GM08714 (cell line): ENCODE data around the gene ELL2.
"Not testable (repeated sequence)": the region's sequence is repeated elsewhere in the genome, so short reads cannot be mapped to it uniquely, and the experiment has no call there.

Source experiments
- H3K4me3 ChIP-seq: fragments of 200-500 bp; sonication (Bioruptor generic); 2 replicates; pipeline ENCODE4 v1.5.1; 2014; ENCODE audit warnings: mild to moderate bottlenecking, low read length, inconsistent platforms
- ZNF274 ChIP-seq: IDR thresholded peaks from 2 replicates; pipeline ENCODE4 v1.6.1; 2012; ENCODE audit warnings: mild to moderate bottlenecking, low read depth, low read length

Gene ELL2

GRCh38 chr5:95935553-95936100 is 26.0 kb downstream of the ELL2 start:
- H3K4me3 ChIP-seq, result no peak overlapping the region
- TF ChIP-seq ZNF274, result no peak

GRCh38 chr5:95934207-95934804 is 27.3 kb downstream of the ELL2 start:
- TF ChIP-seq ZNF274, result no peak

DNA sequence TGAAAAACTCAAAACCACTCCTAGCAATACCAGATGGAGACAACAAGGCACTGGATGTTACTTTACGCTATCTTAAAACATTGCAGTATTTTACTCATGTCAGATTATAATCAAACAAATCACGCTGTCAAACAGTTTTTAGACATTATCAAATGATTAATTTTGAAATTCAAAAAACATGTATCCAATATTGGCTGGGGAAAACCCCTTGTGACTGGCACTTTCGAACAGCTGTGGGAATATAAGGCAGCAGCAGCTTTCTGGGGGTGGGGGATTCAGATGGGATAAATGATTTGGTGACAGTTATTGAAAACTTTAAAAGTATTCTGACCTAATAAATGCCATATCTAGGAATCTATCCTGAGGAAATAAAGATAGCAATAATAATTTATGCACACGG is 28.7 kb downstream of the ELL2 start:
- TF ChIP-seq ZNF274, result no peak
- no peak overlapping the region for H3K4me3 ChIP-seq

More at GRCh38 chr5:95934207-95934804, 27.3 kb downstream of the ELL2 start:
- H3K4me3 ChIP-seq, result no peak overlapping the region

DNA sequence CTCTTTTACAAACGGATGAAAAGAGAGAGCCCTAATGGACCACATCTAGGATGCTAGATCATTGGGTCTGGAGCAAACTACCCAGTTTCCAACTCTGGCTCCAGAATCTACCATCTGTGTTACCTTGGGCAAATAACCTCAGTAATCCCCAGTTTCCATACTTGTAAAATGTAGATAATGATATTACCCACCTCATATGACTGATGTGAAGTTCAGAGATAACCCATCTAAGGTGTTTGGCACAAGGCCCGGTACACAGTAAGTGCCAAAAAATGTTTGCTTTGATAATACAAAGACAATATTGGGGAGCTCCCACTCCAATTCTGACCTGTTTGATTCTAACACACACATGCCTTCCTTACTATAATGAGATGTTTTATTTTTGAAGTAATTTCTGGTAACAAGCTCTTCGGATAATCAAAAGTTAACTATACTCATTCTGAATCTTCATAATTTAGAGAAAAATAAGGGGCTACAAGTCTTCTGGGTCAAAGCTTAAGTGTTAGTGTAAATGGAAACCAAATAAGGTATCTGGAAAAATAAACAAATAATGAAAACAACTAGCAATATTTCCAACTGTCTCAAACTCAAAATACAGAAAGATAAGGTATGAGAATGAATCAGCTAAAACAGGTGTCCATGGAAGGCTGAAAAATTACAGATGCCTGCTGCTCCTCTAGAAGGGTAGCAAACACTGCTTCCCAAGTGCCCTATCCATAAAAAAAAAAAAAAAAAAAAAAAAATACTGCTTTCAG is 30.4 kb downstream of the ELL2 start:
- no peak overlapping the region for H3K4me3 ChIP-seq
- TF ChIP-seq ZNF274, result no peak

- no peak for TF ChIP-seq ZNF274
- no peak overlapping the region; the same call in 1 of the 2 replicates for H3K4me3 ChIP-seq
Measured at GRCh38 chr5:95930141-95930930, 31.3 kb downstream of the ELL2 start.

GRCh38 chr5:95928724-95929253 is 32.9 kb downstream of the ELL2 start:
- H3K4me3 ChIP-seq, result no peak overlapping the region; the same call in 1 of the 2 replicates
- no peak for TF ChIP-seq ZNF274

GRCh38 chr5:95927927-95928723 is 33.5 kb downstream of the ELL2 start:
- H3K4me3 ChIP-seq, result no peak overlapping the region
- TF ChIP-seq ZNF274, result no peak

GRCh38 chr5:95927300-95927699 is 34.4 kb downstream of the ELL2 start:
- H3K4me3 ChIP-seq, result not testable (repeated sequence)

DNA sequence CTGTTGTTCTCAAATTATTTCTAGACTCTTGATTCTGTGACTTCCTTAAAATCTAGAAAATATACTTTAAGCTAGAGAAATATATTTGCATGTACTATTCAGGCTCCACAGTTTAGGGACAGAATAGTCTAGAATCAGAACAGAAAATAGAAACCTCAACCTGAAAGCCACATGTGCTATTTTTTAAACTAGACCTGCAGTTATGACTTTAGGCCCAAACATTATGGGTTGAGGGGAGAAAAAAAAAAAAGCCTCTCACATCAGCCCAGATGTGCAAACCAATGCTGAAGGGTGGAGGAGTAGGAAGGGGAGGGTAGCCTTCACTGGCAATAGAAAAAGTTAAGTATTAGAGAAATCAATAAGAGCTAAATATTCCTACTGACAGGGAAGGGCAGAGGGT is 35.7 kb downstream of the ELL2 start:
- no peak for TF ChIP-seq ZNF274
- H3K4me3 ChIP-seq, result no peak overlapping the region

DNA sequence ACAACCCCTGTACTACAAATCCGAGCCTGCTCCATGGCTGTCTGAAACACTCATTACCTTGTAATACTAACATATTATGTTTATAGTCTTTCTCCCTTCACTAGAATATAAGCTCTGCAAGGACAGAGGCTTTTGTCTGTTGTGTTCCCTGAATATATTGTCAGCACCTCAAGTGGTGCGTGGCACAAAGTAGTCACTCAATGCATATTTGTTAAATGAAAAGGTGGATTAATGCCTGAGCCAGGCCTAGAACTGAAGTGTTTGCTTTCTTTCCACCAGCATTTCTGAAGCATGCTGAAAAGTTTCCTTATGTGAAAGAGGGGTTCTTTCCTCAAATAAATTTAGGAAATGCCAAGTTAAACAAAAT is 36.3 kb downstream of the ELL2 start:
- peak overlapping the region; percentile 6; the same call in 1 of the 2 replicates for H3K4me3 ChIP-seq
- TF ChIP-seq ZNF274, result no peak

- H3K4me3 ChIP-seq, result no peak overlapping the region; the same call in 1 of the 2 replicates
- TF ChIP-seq ZNF274, result no peak
Measured at GRCh38 chr5:95924720-95925377, 36.8 kb downstream of the ELL2 start.

DNA sequence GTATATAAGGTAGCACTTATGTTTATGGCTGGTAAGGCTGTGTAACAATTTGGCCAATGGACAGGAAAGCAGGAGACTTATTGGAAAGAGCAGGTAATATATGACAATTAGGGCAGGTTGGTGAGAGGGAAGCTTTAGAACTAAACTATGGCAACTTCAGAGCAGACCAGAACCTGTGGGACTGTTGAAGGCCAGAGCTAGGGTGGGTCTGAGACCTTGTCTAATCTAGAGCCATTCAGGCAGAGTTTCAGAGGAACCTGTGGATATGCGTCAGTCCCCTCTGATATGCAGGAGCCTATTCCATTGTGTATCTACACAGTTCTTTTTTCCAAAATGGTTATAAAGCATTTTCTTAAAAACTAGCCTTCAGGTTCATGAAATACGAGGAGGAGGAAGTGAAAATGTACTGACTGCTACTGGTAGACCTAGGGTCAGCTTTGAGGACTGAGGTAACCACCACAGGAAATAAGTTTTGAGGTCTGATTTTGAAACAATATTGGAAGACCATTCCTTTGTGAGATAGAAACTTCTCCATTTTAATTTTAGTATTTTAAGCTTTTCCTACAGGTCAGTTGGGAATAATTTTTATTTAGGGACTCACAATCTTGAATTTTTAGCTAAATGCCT is 37.6 kb downstream of the ELL2 start:
- H3K4me3 ChIP-seq, result peak overlapping the region; percentile 77
- no peak for TF ChIP-seq ZNF274

- no peak for TF ChIP-seq ZNF274
- H3K4me3 ChIP-seq, result no peak overlapping the region
Measured at GRCh38 chr5:95922798-95923197, 38.9 kb downstream of the ELL2 start.
